GM21528 (cell line): ENCODE measurements around the gene GATA6.
A peak's percentile ranks its signal among the peaks of the same experiment; 100 is the strongest.

ENCODE experiments used
- ATAC-seq: cut with Tn5 transposase; IDR thresholded peaks from one replicate; pipeline ENCODE4 v1.9.1; 2021; ENCODE audit warnings: mild to moderate bottlenecking, moderate library complexity; ENCODE audit not compliant: unreplicated experiment, low FRiP score

Gene GATA6

DNA sequence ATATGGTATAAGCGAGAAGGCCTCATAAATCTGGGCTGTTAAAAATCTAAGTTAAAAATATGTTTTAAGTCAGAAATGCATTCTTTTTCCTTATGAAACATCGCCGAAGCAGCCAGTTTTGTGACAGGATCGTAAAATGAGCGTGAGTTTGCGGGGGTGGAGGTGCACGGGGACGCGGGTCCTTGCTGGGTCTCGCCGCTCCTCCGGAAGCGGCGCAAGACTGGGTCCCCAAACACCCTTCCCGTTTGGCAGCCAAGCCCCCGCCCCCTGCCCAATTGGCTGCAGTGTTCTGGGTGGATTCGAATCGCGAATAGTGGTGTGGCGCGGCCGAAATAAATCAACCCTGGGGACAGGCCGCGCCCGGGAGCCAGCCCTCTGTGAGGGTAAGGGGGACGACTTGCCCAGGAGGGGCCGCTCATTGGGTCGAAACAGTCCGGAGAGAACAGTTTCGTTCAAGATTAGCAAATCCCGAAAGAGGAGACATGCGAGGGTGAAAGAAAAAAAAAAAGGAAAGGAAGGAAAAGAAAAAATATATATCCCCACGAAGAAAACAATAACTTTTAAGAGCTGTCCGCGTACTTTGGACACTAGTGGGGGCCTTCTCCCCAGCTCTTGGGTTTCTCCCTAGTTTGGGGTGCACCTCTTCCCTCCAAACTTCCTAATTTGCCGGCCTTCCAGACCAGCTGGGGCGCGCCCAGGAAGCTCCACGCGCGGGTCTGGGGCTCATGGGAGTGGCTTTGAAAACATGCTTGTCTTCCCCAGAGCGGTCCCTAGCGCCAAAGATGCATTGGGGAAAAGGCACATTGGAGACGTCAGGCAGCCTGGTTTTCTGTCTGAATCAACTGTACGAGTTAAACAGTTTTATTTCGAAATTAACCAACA, 3.1 kb upstream of the GATA6 start:
- ATAC-seq, result no peak

DNA sequence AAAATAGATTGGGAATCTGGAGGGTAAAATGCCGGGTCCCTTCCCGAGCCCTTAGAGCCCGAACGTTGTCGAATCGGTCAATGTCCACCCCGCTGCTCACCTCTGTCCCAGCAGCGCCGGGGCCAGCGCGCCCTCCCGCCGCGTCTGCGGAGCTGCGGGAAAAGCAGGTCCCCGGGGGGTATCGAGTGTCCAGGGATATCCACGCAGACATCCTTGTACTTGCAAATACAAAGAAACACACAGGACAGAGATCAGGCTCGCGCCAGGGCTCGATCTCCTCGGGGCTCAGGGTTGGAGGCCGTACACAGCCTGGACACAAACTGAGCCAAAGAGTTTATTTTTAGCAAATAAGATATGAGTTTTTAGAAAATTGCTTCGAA, 2.3 kb upstream of the GATA6 start:
- ATAC-seq, result no peak

DNA sequence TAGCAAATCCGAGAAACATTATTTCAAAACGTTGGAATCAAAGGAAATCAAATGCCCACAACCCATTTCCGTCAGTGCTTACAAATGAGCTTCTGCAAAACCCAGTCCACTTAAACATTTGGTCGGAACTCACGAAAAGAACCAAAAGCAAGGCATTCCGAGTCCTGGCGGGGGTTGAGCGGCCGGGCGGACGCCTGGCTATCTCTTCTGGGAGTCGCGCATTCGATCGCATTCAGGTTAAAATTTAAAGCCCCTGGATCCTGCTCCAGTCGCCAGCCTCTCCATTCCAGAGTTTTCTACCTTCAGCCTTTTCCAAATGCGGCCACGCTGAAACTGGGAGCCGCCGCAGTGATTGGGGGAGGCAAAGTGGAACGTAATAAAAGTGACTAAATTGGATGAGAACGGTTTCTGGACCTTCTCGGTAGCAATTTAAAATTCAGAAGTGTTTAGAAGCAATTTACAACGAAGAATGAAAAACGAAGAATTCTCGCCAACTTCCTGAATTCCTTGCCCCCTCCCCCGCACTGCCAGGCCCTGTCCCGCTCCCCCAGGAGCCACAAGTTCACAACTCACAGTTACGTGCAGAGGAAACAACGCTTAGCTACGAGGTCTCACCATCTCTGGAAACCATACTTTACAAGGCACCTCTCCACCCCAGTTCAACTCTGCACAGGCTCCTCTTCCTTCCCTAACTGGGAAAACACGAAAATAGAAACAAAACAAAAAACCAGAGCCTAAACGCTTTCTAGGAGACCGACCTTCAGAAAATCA, 1.7 kb upstream of the GATA6 start:
- no peak for ATAC-seq

DNA sequence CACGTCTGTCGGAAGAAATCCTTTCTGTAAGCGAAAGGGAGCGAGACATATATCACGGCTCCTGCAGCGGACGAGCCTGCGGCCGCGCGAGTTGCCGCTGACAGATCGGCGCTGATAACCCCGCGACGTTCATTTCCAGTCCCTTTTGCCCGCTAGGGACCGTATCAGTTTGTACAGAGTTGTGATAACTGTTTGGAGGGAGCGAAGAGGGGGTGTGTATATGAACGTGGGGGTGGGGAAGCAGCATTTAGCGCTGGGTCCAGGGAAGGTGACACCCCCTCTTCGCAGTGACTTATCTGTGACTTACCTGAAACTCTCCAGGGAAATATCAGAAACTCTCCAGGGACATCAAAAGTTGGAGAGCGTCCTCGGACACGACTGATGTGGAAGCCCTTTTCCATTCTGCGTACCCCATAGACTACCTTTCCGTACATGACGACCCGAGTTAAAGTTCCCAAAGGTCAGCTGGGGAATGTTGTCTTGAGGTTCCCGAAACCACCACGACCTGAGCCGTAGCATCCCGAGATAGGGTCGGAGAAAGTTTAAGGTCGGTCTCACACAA, 948 bp upstream of the GATA6 start:
- no peak for ATAC-seq

DNA sequence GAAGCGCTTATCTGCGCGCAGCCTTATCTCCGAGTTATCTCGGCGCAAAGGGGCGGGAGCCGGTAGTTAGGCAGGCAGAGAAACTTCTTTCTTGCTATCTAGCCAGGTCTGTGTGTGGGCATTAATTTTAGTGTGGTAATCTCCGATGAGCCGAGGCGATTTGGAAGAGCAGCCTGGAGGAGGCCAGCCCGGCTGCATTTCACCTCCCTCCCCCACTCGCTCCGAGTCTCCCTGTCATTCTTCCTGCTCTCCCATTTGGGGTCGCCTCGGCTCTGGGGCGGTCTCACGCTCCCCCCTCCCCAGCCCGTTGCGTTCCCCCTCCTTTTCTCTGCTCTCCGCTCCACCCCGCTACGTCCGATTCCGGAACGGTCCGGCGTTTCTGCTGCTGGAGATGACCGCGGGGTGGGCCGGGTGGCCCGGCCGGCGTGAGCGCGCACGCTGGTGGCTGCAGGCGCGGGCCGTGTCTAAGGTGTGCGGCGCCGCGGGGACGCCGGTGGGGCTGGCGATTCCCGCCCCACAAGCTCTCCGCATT, 566 bp downstream of the GATA6 start:
- peak; percentile 16 for ATAC-seq

DNA sequence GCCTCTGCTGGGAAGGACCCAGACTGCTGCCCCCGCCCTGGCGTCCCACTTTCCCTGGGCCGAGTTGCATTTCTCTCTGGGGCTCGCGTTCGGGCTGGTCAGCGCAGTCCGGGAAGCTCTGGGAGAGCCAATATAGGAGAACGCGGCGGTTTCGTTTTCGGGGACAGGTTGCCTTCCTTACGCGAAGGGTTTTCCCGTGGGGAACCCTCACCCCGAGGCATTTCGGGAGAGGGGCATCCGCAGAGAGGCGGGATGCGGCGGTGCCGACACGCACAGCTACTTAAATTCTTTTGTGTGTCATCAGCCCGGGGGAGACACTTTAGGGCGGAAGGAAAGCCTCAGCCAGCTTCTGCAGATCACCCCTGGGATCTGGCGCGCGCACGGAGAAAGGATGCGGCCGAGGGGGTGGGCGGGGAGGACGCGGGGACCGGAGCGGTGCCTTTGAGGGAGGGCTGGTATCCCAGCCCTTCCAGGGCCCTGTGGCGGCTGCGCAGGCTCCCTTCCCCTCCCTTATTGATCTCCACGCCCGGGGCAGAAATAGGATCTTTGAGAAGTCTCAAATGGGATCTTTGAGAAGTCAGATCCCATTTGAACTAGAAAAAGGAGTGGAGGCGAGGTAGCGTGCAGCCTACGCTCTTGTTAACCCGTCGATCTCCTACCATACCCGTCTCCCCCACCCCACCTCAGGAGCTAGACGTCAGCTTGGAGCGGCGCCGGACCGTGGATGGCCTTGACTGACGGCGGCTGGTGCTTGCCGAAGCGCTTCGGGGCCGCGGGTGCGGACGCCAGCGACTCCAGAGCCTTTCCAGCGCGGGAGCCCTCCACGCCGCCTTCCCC, 1.2 kb downstream of the GATA6 start:
- no peak for ATAC-seq

DNA sequence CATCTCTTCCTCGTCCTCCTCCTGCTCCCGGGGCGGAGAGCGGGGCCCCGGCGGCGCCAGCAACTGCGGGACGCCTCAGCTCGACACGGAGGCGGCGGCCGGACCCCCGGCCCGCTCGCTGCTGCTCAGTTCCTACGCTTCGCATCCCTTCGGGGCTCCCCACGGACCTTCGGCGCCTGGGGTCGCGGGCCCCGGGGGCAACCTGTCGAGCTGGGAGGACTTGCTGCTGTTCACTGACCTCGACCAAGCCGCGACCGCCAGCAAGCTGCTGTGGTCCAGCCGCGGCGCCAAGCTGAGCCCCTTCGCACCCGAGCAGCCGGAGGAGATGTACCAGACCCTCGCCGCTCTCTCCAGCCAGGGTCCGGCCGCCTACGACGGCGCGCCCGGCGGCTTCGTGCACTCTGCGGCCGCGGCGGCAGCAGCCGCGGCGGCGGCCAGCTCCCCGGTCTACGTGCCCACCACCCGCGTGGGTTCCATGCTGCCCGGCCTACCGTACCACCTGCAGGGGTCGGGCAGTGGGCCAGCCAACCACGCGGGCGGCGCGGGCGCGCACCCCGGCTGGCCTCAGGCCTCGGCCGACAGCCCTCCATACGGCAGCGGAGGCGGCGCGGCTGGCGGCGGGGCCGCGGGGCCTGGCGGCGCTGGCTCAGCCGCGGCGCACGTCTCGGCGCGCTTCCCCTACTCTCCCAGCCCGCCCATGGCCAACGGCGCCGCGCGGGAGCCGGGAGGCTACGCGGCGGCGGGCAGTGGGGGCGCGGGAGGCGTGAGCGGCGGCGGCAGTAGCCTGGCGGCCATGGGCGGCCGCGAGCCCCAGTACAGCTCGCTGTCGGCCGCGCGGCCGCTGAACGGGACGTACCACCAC, 2.1 kb downstream of the GATA6 start:
- no peak for ATAC-seq

DNA sequence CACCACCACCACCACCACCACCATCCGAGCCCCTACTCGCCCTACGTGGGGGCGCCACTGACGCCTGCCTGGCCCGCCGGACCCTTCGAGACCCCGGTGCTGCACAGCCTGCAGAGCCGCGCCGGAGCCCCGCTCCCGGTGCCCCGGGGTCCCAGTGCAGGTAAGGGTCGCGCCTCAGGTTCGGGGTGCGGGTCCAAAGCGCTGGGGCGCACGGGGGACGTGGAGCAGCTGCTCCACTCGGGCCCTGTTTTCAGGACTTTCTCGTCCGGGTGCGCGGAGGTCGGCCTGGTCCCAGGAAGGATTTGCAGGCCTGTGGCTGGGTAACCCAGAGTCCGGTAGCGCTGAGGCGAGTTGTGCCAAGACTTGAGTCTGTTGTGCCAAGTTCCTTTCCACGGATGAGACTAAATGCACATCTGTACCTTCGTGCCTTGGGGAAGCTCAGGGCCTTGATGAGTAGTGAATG, 2.8 kb downstream of the GATA6 start:
- no peak for ATAC-seq

DNA sequence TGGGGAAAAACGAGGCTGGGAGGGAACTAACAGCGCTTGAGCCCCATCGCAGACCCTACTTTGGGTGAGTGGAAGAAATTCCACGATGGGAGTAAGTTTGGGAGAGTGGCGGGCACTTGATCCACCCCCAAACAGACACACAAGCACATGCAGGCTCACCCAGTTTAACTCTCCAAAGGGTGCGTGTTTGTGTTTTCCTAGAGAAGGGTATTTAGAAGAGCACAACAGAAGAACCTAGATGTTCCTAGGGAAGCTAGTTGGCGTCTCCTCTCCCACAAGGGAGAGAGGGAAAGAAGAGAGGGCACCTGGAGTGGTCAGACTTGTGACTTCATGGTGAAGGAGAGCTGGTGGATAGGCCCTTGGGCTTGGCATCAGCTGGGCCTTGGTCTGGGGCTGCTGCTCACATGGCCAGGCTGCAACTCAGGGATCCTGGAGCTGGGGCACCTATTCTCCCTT, 3.2 kb downstream of the GATA6 start:
- no peak for ATAC-seq

DNA sequence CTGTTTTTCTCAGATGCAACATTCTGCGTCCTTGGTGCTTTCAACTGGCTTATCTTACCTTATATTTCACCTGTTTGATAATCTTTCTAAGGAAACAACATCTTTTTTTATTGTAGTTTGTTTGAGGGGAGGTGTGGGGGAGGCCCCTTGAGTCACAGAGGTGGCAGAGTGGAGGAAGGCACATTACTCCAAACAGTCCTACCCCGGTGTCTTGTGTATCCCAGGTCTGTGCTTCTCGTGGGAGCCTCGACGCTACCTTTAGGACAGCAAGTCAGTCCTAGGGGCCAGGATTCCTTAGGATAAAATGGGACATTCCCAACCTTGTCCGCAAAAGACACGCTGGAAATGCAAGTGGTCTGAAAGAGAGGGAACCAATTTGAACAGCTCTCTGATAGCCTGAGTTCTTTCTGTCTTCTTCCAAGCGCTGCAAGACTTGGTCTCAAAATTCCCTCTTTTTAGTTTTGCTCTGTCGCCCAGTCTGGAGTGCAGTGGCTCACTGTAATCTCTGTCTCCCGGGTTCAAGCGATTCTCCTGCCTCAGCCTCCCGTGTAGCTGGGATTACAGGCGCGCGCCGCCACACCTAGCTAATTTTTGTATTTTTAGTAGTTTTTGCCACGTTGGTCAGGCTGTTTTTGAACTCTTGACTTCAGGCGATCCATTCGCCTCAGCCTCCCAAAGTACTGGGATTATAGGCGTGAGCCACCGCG, 4.0 kb downstream of the GATA6 start:
- ATAC-seq, result no peak

DNA sequence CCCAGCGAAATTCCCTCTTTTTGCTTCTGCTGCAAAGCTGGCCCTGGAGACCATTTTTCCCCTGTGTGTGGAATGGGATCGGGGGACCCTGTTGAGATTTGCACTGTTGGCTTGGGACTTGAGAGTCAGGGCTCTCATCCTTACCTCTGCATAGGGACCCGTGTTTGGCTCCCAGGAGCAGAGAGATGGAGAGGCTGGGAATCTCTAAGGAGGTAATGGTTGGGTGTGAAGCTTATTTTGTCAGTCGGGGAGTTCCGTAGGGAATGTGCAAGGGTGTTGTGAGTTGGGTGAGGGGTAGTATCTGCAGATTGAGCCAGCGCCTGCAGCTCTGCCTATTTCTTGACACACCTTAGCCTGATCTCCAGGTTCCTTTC, 4.5 kb downstream of the GATA6 start:
- ATAC-seq, result no peak

DNA sequence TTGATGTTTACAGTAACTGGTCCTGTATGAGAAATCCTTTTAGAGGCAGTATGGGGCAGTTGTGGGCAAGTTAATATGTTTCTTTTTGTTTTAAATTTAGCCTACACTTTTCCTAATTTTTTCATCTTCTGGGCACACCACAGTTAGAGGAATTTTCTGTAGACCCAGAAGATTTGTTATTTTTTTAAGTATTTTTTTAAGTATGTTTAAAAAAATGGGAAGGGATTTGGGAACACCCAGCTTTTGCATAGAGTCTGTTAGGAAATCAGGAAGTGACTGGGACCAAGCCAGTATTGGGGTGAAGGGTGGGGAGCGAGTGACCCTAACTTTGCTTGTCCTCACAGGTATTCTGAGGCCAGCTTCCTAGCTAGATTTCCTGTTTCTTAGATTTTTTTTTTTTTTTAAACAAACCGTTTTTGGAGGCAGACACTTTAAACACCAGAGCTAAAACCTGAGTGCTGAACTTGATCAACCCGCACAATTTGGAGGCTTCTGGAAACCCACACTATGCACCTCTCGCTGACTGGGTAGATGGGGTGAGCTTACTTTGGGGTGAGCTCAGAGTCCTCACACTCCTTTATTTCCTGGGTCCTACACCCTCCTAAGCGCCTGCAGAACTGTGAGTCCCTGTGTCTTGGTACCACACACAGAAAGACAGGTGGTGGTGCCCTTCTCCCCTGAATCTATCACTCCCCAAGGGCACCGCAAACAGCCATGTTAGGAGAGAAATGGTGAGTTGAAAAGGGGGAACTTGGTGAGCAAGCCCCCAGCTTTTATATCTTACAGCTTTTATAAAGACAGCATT, 5.2 kb downstream of the GATA6 start:
- no peak for ATAC-seq

DNA sequence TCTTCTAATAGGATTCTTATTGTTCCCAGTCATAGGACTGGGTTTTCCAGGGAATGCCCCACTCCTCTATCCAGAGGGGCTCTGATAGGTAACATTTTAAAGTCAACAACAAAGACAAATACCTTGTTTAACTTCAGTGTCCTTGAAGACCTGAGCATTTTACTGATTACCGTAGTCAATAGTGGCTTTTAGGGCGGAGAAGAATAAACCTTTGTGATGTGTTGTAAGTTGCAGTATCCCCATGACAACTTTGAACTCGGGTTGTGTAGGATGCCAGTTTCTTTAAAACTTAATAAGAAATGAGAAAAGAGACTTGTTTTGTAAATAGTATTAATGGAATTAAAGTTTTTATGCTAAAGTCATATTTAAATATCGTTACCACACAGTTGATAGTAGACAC, 6.0 kb downstream of the GATA6 start:
- no peak for ATAC-seq

DNA sequence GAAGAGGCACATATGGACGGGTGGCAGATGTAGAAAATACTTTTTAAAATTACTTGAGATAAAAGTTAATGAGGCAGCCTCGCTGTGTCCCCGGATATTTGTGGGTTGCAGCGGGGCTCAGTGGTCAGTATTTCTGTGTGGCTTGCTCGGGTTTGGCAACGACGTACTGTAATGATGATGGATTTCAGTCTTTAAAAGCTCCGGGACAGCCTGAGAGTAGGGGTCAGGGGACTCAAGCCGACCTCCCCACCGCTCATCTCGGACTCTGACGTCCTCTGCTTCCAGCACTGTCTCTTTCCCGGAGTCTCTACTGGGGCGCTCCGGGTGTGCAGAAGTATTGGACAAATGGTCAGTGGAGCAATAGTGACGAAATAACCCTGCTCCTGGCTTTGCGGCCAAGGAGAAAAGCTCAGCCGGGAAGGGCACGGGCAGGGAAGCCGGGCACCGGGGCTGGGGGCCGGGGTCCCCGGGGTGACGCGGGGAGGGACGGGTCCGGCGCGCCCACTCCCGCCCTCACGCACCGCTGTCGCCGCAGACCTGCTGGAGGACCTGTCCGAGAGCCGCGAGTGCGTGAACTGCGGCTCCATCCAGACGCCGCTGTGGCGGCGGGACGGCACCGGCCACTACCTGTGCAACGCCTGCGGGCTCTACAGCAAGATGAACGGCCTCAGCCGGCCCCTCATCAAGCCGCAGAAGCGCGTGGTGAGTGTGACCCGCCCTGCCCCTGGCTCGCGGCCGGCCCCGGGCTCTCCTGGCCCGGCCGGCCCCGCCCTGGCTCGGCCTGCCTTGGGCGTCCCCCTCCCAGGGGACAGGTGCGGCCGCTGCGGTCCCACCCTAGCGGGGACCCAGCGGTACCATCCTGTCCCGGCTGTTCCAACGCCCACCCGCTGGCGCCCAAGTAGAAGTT, 7.3 kb downstream of the GATA6 start:
- no peak for ATAC-seq

DNA sequence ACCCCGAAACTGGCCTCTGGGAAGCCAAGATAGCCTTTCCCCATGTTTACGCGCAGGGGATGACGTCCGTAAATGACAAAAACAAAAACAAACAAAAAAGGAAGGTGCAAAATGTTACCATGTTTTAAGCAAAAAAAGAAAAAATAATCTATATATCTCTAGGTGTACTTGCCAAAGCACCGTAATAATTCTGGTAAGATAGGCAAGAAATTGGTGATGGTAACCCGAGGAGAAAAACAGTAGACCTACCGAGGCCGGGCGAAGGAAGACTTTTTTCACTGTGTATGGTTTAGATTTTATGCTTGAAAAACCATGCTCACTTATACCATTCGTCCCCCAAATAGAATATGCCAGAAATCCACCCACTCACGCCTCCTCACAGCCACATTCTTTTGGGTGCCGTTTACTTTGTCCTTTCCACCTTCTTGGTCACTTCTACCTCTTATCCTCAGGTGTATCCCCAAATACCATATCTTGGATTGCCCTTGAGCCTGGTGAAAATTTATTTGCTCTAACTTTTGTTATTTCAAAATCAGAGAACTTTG, 8.0 kb downstream of the GATA6 start:
- no peak for ATAC-seq

DNA sequence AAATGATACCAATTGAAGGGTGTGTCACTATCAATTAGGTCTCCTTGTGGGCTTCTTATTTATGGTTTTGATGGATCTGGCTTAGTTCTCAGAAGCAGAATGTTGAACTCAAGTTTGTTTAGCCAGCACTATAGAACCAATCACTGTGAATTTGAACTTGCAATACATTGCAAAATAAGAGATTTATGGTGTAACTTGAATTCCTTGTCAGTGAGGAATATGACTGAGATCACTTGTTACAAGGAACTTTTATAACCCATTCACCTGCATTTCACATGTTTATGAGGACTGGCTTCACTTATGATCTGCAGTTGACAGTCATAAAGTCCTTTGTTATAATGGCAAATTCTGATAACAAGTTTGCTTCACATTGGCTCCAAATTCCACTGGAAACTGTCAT, 9.8 kb downstream of the GATA6 start:
- ATAC-seq, result no peak

DNA sequence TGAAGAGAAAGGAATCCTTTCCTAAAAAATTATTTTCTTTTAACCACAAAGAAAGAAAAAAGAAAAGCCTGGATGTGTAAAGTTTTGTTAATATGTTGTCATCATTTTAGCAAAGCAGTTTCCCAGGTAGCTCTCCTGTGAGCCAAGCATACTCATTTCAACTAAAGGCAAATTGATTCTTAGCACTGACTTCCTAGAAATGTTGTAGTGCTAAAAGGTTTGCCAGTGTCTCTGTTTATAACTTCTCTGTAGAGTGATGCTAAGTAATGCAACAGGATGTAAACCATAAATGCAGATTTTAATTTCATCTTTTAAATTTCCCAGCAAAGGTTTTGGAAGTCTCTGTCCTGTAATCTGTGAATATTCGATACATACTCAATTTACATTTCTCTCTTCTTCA, 10.2 kb downstream of the GATA6 start:
- ATAC-seq, result no peak
